HepG2 (cell line): ENCODE data around the gene CSTB. TPM values are rescaled to one million over a fixed set of nuclear protein-coding genes. Genes with fewer than 3 reads are reported as not detected.
A peak's percentile ranks its signal among the peaks of the same experiment; 100 is the strongest.

ENCODE experiments used
- DMAP1 ChIP-seq: IDR thresholded peaks from 2 replicates; pipeline ENCODE4 v1.6.1; 2016
- DR1 ChIP-seq: sonication (generic); formaldehyde crosslinking; IDR thresholded peaks from 2 replicates; pipeline ENCODE4 v1.8.0; 2021; ENCODE audit warnings: mild to moderate bottlenecking, missing genetic modification reagents, inconsistent platforms
- GPN1 ChIP-seq: sonication (generic); formaldehyde crosslinking; IDR thresholded peaks from 2 replicates; pipeline ENCODE4 v1.5.1; 2020; ENCODE audit warnings: missing genetic modification reagents, borderline replicate concordance
- HNRNPL ChIP-seq: fragments of 200-400 bp; formaldehyde crosslinking; IDR thresholded peaks from 2 replicates; pipeline ENCODE4 v1.6.1; 2017; ENCODE audit warnings: mild to moderate bottlenecking, low read depth, low read length
- SNAI1 ChIP-seq: sonication (generic); formaldehyde crosslinking; IDR thresholded peaks from 2 replicates; pipeline ENCODE4 v1.5.0; 2020; ENCODE audit warnings: mild to moderate bottlenecking, missing genetic modification reagents, borderline replicate concordance
- SRF ChIP-seq: IDR thresholded peaks from 2 replicates; pipeline ENCODE4 v1.6.1; 2011; ENCODE audit warnings: mild to moderate bottlenecking, low read depth, low read length, moderate library complexity
- SSRP1 ChIP-seq: IDR thresholded peaks from 2 replicates; pipeline ENCODE4 v1.6.1; 2016; ENCODE audit warnings: control low read depth
- ZBTB43 ChIP-seq: sonication (generic); formaldehyde crosslinking; conservative IDR thresholded peaks from 2 replicates; pipeline ENCODE4 v1.4.0; 2020; ENCODE audit warnings: missing genetic modification reagents
- ZBTB7A ChIP-seq: sonication (generic); formaldehyde crosslinking; IDR thresholded peaks from 2 replicates; pipeline ENCODE4 v1.8.0; 2022; ENCODE audit warnings: mild to moderate bottlenecking, missing genetic modification reagents
- ZNF101 ChIP-seq: sonication (generic); formaldehyde crosslinking; IDR thresholded peaks from 2 replicates; pipeline ENCODE4 v1.4.0; 2020; ENCODE audit warnings: mild to moderate bottlenecking, low read depth, missing genetic modification reagents, borderline replicate concordance
- ZNF331 ChIP-seq: sonication (generic); formaldehyde crosslinking; IDR thresholded peaks from 2 replicates; pipeline ENCODE4 v1.4.0; 2020; ENCODE audit warnings: missing genetic modification reagents
- ZNF335 ChIP-seq: sonication (generic); formaldehyde crosslinking; IDR thresholded peaks from 2 replicates; pipeline ENCODE4 v1.4.0; 2020; ENCODE audit warnings: missing genetic modification reagents
- polyA plus RNA-seq, 8 experiments: library from polyadenylated mRNA; depleted of rRNA in 3 of 8; stranded (reverse) in 7 of 8; unstranded in 1 of 8; fragments of >200 nt; fragmentation: Illumina TruSeq in 4 of 8; extraction: Trizol in 4 of 8; gene quantifications; 2 replicates each; pipeline versions ENCODE4 v1.2.1 to v1.2.3, GENCODE V29; 2011 to 2016; ENCODE audit warnings: low read depth in 4 of 8, missing spikeins in 1 of 8, mixed read lengths in 1 of 8; ENCODE audit not compliant: insufficient read depth in 1 of 8
- total RNA-seq, 5 experiments: library from RNA; depleted of rRNA; stranded (reverse); fragments of >200 nt; fragmentation: Illumina TruSeq; extraction: Trizol; gene quantifications; 2 replicates each; pipeline ENCODE4 v1.2.3, GENCODE V29; 2016; ENCODE audit warnings: low read depth in 1 of 5
- TF ChIP-seq, protein P1 (sequence below): sonication (generic); formaldehyde crosslinking; IDR thresholded peaks from 2 replicates; pipeline ENCODE4 v1.4.0; 2020; ENCODE audit warnings: missing genetic modification reagents, borderline replicate concordance
- TF ChIP-seq, protein P2 (sequence below): sonication (generic); formaldehyde crosslinking; IDR thresholded peaks from 2 replicates; pipeline ENCODE4 v1.4.0; 2020; ENCODE audit warnings: mild to moderate bottlenecking, missing genetic modification reagents
- TF ChIP-seq, protein P3 (sequence below): IDR thresholded peaks from 2 replicates; pipeline ENCODE4 v1.6.1; 2016; ENCODE audit warnings: low read depth, borderline replicate concordance
- TF ChIP-seq, protein P4 (sequence below): sonication (generic); formaldehyde crosslinking; IDR thresholded peaks from 2 replicates; pipeline ENCODE4 v1.4.0; 2020; ENCODE audit warnings: missing genetic modification reagents, borderline replicate concordance

The CSTB gene
- total and polyA plus RNA-seq, 2 of the 13 experiments (the other 11 are each of a cell fraction or from before 2014, with no cell fraction given) = 11.7 to 94.1 TPM

- TF ChIP-seq, protein P1, sequence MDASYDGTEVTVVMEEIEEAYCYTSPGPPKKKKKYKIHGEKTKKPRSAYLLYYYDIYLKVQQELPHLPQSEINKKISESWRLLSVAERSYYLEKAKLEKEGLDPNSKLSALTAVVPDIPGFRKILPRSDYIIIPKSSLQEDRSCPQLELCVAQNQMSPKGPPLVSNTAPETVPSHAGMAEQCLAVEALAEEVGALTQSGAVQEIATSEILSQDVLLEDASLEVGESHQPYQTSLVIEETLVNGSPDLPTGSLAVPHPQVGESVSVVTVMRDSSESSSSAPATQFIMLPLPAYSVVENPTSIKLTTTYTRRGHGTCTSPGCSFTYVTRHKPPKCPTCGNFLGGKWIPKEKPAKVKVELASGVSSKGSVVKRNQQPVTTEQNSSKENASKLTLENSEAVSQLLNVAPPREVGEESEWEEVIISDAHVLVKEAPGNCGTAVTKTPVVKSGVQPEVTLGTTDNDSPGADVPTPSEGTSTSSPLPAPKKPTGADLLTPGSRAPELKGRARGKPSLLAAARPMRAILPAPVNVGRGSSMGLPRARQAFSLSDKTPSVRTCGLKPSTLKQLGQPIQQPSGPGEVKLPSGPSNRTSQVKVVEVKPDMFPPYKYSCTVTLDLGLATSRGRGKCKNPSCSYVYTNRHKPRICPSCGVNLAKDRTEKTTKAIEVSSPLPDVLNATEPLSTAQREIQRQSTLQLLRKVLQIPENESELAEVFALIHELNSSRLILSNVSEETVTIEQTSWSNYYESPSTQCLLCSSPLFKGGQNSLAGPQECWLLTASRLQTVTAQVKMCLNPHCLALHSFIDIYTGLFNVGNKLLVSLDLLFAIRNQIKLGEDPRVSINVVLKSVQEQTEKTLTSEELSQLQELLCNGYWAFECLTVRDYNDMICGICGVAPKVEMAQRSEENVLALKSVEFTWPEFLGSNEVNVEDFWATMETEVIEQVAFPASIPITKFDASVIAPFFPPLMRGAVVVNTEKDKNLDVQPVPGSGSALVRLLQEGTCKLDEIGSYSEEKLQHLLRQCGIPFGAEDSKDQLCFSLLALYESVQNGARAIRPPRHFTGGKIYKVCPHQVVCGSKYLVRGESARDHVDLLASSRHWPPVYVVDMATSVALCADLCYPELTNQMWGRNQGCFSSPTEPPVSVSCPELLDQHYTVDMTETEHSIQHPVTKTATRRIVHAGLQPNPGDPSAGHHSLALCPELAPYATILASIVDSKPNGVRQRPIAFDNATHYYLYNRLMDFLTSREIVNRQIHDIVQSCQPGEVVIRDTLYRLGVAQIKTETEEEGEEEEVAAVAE = no peak
- TF ChIP-seq SSRP1 (CRISPR knock-in tag) (no peak), DMAP1 (CRISPR knock-in tag) (peak; percentile 89), HNRNPL (no peak), SRF (peak; percentile 77), SNAI1 (peak; percentile 64; the same call in 1 of the 2 replicates), ZNF331 (CRISPR knock-in tag) (peak; percentile 87), ZBTB7A (peak; percentile 80; the same call in 1 of the 2 replicates), GPN1 (CRISPR knock-in tag) (no peak; the same call in 1 of the 2 replicates), ZBTB43 (CRISPR knock-in tag) (no peak), ZNF101 (CRISPR knock-in tag) (no peak), ZNF335 (CRISPR knock-in tag) (no peak), DR1 (CRISPR knock-in tag) (no peak; the same call in 1 of the 2 replicates)
- TF ChIP-seq, protein P2, sequence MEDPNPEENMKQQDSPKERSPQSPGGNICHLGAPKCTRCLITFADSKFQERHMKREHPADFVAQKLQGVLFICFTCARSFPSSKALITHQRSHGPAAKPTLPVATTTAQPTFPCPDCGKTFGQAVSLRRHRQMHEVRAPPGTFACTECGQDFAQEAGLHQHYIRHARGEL (CRISPR knock-in tag) = no peak
- TF ChIP-seq, protein P3, sequence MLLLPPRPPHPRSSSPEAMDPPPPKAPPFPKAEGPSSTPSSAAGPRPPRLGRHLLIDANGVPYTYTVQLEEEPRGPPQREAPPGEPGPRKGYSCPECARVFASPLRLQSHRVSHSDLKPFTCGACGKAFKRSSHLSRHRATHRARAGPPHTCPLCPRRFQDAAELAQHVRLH (CRISPR knock-in tag) = peak; percentile 75; the same call in 1 of the 2 replicates
- TF ChIP-seq, protein P4, sequence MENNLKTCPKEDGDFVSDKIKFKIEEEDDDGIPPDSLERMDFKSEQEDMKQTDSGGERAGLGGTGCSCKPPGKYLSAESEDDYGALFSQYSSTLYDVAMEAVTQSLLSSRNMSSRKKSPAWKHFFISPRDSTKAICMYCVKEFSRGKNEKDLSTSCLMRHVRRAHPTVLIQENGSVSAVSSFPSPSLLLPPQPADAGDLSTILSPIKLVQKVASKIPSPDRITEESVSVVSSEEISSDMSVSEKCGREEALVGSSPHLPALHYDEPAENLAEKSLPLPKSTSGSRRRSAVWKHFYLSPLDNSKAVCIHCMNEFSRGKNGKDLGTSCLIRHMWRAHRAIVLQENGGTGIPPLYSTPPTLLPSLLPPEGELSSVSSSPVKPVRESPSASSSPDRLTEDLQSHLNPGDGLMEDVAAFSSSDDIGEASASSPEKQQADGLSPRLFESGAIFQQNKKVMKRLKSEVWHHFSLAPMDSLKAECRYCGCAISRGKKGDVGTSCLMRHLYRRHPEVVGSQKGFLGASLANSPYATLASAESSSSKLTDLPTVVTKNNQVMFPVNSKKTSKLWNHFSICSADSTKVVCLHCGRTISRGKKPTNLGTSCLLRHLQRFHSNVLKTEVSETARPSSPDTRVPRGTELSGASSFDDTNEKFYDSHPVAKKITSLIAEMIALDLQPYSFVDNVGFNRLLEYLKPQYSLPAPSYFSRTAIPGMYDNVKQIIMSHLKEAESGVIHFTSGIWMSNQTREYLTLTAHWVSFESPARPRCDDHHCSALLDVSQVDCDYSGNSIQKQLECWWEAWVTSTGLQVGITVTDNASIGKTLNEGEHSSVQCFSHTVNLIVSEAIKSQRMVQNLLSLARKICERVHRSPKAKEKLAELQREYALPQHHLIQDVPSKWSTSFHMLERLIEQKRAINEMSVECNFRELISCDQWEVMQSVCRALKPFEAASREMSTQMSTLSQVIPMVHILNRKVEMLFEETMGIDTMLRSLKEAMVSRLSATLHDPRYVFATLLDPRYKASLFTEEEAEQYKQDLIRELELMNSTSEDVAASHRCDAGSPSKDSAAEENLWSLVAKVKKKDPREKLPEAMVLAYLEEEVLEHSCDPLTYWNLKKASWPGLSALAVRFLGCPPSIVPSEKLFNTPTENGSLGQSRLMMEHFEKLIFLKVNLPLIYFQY (CRISPR knock-in tag) = peak; percentile 58
Measured at GRCh38 chr21:43789276-43790009, 13.3 kb upstream of the CSTB start, which contains the start of gene RRP1 (continued).
